H1 (cell line): Measurements from ENCODE around the gene LAG3. TPM values are rescaled to one million over a fixed set of nuclear protein-coding genes. Genes with fewer than 3 reads are reported as not detected.

Source experiments
- ATF3 ChIP-seq: IDR thresholded peaks from 2 replicates; pipeline ENCODE4 v1.6.1; 2011; ENCODE audit warnings: low read depth, mild to moderate bottlenecking, low read length; ENCODE audit not compliant: insufficient read depth
- BACH1 ChIP-seq: IDR thresholded peaks from 2 replicates; pipeline ENCODE4 v1.6.1; 2012; ENCODE audit warnings: low read length, improper control_type of control experiment
- CHD7 ChIP-seq: fragments of 300-600 bp; sonication (generic); IDR thresholded peaks from 2 replicates; pipeline ENCODE4 v1.7.1; 2012; ENCODE audit warnings: low read length, moderate library complexity, mild to moderate bottlenecking, inconsistent platforms; ENCODE audit not compliant: insufficient replicate concordance
- JUN ChIP-seq: IDR thresholded peaks from 2 replicates; pipeline ENCODE4 v1.6.1; 2011; ENCODE audit warnings: low read depth, mild to moderate bottlenecking, improper control_type of control experiment, low read length
- JUND ChIP-seq: IDR thresholded peaks from 2 replicates; pipeline ENCODE4 v1.6.1; 2011; ENCODE audit warnings: mild to moderate bottlenecking, improper control_type of control experiment, low read length
- MAX ChIP-seq: IDR thresholded peaks from 2 replicates; pipeline ENCODE4 v1.6.1; 2012; ENCODE audit warnings: inconsistent platforms
- POLR2AphosphoS5 ChIP-seq: IDR thresholded peaks from 2 replicates; pipeline ENCODE4 v1.6.1; 2011; ENCODE audit warnings: low read depth, low read length
- SIRT6 ChIP-seq: IDR thresholded peaks from one replicate; pipeline ENCODE4 v1.7.1; 2012; ENCODE audit warnings: low read length, inconsistent platforms
- SIX5 ChIP-seq: IDR thresholded peaks from 2 replicates; pipeline ENCODE4 v1.6.1; 2011; ENCODE audit warnings: mild to moderate bottlenecking, low read depth, low read length
- SP2 ChIP-seq: IDR thresholded peaks from 2 replicates; pipeline ENCODE4 v1.6.1; 2012; ENCODE audit warnings: mild to moderate bottlenecking, low read length, inconsistent platforms
- USF2 ChIP-seq: IDR thresholded peaks from 2 replicates; pipeline ENCODE4 v1.6.1; 2011; ENCODE audit warnings: low read length, improper control_type of control experiment
- polyA plus RNA-seq, 7 experiments: library from polyadenylated mRNA; depleted of rRNA in 3 of 7; stranded (reverse) in 5 of 7; unstranded in 2 of 7; fragments of >200 nt in 5 of 7; fragments of 200-250 nt in 2 of 7; gene quantifications; 1 replicate in 5 of 7; 2 replicates in 1 of 7; 4 replicates in 1 of 7; pipeline versions ENCODE4 v1.2.1 to v1.2.3, GENCODE V29; 2011 to 2013; ENCODE audit warnings: missing spikeins in 2 of 7, mixed read lengths in 2 of 7
- total RNA-seq: library from RNA; stranded (reverse); fragmentation: NEBNext Ultra II Directional; extraction: Animal tissue kit (Norgen Biotek cat#: 25700); gene quantifications from 2 replicates; pipeline ENCODE4 v1.2.1, GENCODE V29; 2021

The LAG3 gene
- total and polyA plus RNA-seq, 2 of the 8 experiments (the other 6 are each of a cell fraction or from before 2014, with no cell fraction given): 1.1 to 3.1 TPM

- TF ChIP-seq CHD7: no peak
- no peak for TF ChIP-seq SP2
- 0 out of 2 replicates have a peak, but pooled peaks have one; percentile 57 for TF ChIP-seq MAX
- TF ChIP-seq BACH1: no peak
- no peak for TF ChIP-seq POLR2AphosphoS5
- no peak for TF ChIP-seq SIRT6
- no peak for TF ChIP-seq USF2
- no peak for TF ChIP-seq JUND
- no peak for TF ChIP-seq SIX5
- no peak for TF ChIP-seq JUN
- TF ChIP-seq ATF3: no peak
These were observed 8.9 kb upstream of the LAG3 start (continued) for GRCh38 chr12:6763380-6763779.
